Stimulated activated CD8-positive, alpha-beta memory T cell treated with anti-CD3 and anti-CD28 coated beads, Interleukin-15, amount 100 ng/mL, for 48 hours (primary cell): Measurements from ENCODE around the gene ADAMTSL4.
"Not testable (repeated sequence)": the region's sequence is repeated elsewhere in the genome, so short reads cannot be mapped to it uniquely, and the experiment has no call there.

ENCODE experiments used
- DNase-seq, 2 donors: peaks; one replicate each; pipeline ENCODE4 v3.0.0-alpha.2; 2020; ENCODE audit warnings: low read depth in 2 of 2

Gene ADAMTSL4

GRCh38 chr1:150555198-150555970 lies 6.2 kb downstream of the ADAMTSL4 start:
- DNase-seq: no peak

DNA sequence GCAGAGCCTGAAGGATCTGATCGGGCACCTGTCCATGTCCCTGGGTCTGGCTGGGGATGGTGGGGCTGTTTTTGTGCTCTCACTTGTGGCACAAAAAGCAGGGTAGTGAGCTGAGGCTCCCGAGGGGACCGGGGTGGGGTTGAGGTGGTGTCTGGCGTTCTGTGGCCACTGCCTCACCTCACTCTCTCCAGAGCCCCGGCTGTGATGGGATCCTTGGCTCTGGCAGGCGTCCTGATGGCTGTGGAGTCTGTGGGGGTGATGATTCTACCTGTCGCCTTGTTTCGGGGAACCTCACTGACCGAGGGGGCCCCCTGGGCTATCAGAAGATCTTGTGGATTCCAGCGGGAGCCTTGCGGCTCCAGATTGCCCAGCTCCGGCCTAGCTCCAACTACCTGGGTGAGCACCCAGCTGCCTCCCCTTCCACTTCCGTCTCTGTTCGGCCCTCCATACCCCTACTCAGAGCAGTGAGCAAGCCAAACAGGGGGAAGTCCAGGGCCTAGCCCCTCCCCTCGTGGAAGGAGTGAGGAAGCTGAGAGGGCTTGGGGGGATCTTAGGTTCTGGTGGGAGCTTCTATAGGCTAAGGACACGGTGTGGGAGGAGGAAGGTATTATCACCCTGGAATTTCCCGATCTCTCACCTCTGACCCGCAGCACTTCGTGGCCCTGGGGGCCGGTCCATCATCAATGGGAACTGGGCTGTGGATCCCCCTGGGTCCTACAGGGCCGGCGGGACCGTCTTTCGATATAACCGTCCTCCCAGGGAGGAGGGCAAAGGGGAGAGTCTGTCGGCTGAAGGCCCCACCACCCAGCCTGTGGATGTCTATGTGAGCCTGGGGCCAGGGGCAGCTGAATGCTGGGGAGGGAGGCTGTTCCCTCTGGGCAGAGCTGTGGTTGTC lies 7.0 kb downstream of the ADAMTSL4 start:
- no peak for DNase-seq

- DNase-seq: no peak
Measured at GRCh38 chr1:150557065-150557600, 7.9 kb downstream of the ADAMTSL4 start.

GRCh38 chr1:150557813-150558212 lies 8.6 kb downstream of the ADAMTSL4 start:
- no peak for DNase-seq

DNA sequence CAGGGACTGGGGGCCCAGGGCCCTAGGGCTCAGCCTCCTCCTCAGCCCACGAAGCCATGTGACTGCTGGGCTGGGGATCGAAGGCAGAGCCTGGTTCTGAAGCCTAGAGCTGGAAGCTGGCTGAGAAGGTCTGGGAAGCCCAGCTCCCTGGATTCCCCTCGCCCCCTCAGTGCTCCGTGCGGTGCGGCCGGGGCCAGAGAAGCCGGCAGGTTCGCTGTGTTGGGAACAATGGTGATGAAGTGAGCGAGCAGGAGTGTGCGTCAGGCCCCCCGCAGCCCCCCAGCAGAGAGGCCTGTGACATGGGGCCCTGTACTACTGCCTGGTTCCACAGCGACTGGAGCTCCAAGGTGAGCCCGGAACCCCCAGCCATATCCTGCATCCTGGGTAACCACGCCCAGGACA lies 9.1 kb downstream of the ADAMTSL4 start:
- no peak for DNase-seq

DNA sequence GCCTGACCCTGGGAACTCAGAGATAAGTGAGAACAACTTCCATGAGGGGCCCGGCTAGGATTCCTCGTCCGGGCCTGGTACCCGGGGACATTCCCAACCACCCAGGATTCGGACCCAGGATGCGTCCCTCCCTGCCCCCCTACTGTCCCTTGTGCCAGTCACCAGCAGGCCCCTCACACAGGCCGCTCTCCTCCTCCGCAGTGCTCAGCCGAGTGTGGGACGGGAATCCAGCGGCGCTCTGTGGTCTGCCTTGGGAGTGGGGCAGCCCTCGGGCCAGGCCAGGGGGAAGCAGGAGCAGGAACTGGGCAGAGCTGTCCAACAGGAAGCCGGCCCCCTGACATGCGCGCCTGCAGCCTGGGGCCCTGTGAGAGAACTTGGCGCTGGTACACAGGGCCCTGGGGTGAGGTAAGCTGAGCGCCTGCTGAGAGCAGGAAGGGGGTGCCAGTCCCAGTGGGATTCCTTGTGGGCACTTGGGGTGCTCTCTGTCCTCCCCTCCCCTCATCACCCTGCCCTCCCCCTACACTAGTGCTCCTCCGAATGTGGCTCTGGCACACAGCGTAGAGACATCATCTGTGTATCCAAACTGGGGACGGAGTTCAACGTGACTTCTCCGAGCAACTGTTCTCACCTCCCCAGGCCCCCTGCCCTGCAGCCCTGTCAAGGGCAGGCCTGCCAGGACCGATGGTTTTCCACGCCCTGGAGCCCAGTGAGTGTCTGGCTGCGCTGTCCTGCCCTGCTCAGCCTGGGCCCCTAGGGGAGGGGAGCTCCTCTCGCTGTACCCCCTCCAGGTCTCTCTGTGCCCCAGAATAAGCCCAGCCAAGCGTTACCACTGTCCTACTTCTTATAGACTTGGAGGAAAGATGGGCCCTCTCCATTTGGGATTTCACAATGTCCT lies 9.8 kb downstream of the ADAMTSL4 start:
- DNase-seq: no peak

DNA sequence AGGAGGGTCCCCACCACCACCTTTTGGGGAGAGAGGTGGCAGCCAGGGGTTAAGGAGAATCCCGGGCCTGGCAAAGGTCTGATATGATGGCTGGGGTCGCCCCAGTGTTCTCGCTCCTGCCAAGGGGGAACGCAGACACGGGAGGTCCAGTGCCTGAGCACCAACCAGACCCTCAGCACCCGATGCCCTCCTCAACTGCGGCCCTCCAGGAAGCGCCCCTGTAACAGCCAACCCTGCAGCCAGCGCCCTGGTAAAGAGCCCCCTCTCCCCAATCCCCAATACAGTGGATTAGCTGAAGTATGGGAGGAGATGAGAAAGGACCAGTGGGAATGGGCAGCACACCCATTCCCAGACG lies 10.4 kb downstream of the ADAMTSL4 start:
- no peak for DNase-seq

- DNase-seq: peak in 1 of 2 donors; percentile 49
Measured at GRCh38 chr1:150560011-150560438, 10.8 kb downstream of the ADAMTSL4 start.

- peak; percentile 77 to 80 for DNase-seq
Measured at GRCh38 chr1:150560576-150561253, 11.5 kb downstream of the ADAMTSL4 start.

GRCh38 chr1:150561254-150561973 lies 12.2 kb downstream of the ADAMTSL4 start:
- DNase-seq: peak; percentile 55 to 69

DNA sequence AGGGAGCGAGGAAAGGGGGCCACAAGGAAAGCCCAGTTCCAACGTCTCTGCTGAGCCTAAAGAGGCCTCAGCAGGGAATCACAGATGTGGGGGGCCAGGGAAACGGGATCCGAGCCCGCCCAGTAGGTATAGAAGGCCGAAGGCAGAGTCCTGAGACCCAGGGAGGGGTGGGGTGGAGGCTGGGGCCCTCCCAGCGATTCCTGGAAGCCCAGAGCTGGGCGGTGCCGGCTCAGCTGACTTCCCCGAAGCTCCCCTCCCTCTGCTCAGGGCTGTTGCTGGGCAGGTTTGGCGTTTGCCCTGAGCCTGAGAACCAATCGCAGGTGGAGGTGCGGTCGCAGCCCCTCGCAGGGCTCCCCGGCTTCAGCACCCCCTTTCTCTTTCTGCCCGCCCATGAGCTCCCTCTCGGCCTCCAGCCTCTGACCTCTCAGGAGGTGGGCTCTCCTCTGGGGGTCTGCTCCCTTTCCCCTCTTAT lies 12.8 kb downstream of the ADAMTSL4 start:
- peak; percentile 85 to 87 for DNase-seq

GRCh38 chr1:150562446-150563339 lies 13.5 kb downstream of the ADAMTSL4 start:
- peak; percentile 73 to 79 for DNase-seq

GRCh38 chr1:150563340-150564038 lies 14.3 kb downstream of the ADAMTSL4 start:
- no peak for DNase-seq

DNA sequence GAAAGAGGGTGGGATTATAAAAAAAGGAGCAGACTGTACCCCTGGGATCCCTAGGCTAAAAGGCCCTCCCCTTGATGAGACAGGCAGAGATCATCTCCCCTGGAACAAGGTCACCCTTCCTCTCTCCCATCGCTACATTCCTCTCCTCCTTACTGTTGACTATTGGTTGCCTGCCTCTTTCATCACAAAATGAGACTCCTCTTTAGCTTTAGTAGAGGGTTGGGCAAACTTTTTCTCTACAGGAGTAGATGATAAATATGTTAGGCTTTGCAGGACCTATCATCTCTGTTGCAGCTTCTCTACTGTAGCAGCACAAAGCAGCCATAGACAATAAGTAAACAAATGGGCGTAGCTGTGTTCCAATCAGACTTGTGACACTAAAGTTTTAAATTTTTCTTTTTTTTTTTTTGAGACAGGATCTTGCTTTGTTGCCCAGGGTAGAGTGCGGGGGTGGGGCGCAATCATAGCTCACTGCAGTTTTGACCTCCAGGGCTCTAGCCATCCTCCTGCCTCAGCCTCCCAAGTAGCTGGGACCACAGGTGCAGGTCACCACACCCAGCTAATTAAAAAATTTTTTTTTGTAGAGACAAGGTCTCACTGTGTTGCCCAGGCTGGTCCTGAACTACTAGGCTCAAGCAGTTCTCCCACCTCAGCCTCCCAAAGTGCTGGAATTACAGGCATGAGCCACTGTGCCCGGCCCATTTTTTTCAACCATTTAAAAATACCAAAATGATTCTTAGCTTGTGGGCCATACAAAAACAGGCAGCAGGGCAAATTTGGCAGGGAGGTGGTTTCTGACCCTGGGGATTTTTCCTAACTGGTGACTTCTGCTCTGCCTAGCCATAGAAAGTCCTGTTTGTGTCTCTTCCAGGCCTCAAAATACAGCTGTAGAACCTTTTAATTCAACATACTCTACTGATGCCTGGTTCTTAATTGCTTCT lies 15.1 kb downstream of the ADAMTSL4 start:
- DNase-seq: no peak

- not testable (repeated sequence) for DNase-seq
Measured at GRCh38 chr1:150565240-150565991, 16.2 kb downstream of the ADAMTSL4 start.

- DNase-seq: no peak
Measured at GRCh38 chr1:150566589-150567340, 17.6 kb downstream of the ADAMTSL4 start.
